Activated T-helper 1 cell treated with anti-CD3 and anti-CD28 coated beads, Interleukin-12 subunit alpha, Interleukin-12 subunit beta, Interleukin-2, Interleukin-4 antibody, amounts not matched to agents 30 ng/mL and 10 ng/mL and 1 ng/mL, durations not matched to agents 14 hours and 24 hours and 36 hours (primary cell): ENCODE results near the gene POLDIP2. TPM values are rescaled to one million over a fixed set of nuclear protein-coding genes. Genes with fewer than 3 reads are reported as not detected.

ENCODE experiments used
- DNase-seq: peaks from one replicate; pipeline ENCODE4 v3.0.0; 2021; ENCODE audit warnings: low spot score
- H3K27ac Mint-ChIP-seq: one replicate; pipeline ENCODE4 v1.8.0; 2021; ENCODE audit warnings: mild to moderate bottlenecking, mixed read lengths
- H3K27me3 Mint-ChIP-seq: one replicate; pipeline ENCODE4 v1.8.0; 2022; ENCODE audit warnings: mild to moderate bottlenecking, moderate library complexity, mixed read lengths; ENCODE audit not compliant: insufficient read depth
- H3K36me3 Mint-ChIP-seq: one replicate; pipeline ENCODE4 v1.8.0; 2021; ENCODE audit warnings: low read depth, mixed read lengths
- H3K4me1 Mint-ChIP-seq: one replicate; pipeline ENCODE4 v1.8.0; 2021; ENCODE audit warnings: low read depth, mixed read lengths
- H3K4me3 Mint-ChIP-seq: one replicate; pipeline ENCODE4 v1.8.0; 2021; ENCODE audit warnings: mild to moderate bottlenecking, moderate library complexity, mixed read lengths
- H3K9me3 Mint-ChIP-seq: one replicate; pipeline ENCODE4 v1.8.0; 2021; ENCODE audit warnings: mixed read lengths
- intact Hi-C: fragments of 100-400 bp; cut with micrococcal nuclease; formaldehyde crosslinking; loops from one replicate; pipeline ENCODE4 v1.15.1; 2024
- total RNA-seq: library from RNA; stranded (reverse); gene quantifications from 2 replicates; pipeline ENCODE4 v1.2.3, GENCODE V29; 2022

POLDIP2 gene
- total RNA-seq, 1 donor from 2014 or later, result 110 TPM

- intact Hi-C loops, result loop anchor here (1.0 to 5.0 kb wide), 10 partner anchors 17 to 526 kb away; partner anchors contain the start of genes POLDIP2, RPL23A, SARM1 and SLC46A1
- Mint-ChIP-seq H3K9me3 (no peaks in the 10 kb centered on the region), H3K4me1 (peaks cover 45% of the 10 kb centered on the region), H3K27me3 (no peaks in the 10 kb centered on the region), H3K27ac (peak overlapping the region; percentile 97), H3K36me3 (peaks cover 15% of the 10 kb centered on the region), H3K4me3 (peak overlapping the region; percentile 99)
- DNase-seq, result no peak
Observed at GRCh38 chr17:28335959-28336871, 21.1 kb downstream of the POLDIP2 start.

GRCh38 chr17:28335201-28335958 is 21.9 kb downstream of the POLDIP2 start, which contains the start of the genes IFT20 and TNFAIP1:
IFT20 (minus strand) TSS chr17:28335472; CDS start chr17:28331985, 3,487 bp downstream.
TNFAIP1 (plus strand) TSS chr17:28335761; CDS start chr17:28339522, 3,761 bp downstream.
- Mint-ChIP-seq H3K9me3 (no peaks in the 10 kb centered on the region), H3K27ac (peak within 1 kb of the TSS; percentile 97), H3K36me3 (peaks cover 11% of the 10 kb centered on the region), H3K4me3 (peak within 1 kb of the TSS; percentile 99), H3K27me3 (no peaks in the 10 kb centered on the region), H3K4me1 (peaks cover 45% of the 10 kb centered on the region)
- peak; percentile 98 for DNase-seq
- intact Hi-C loops, result loop anchor here (1.0 to 5.0 kb wide), 10 partner anchors 16 to 525 kb away; partner anchors contain the start of genes POLDIP2, RPL23A, SARM1 and SLC46A1

GRCh38 chr17:28334666-28335200 is 22.6 kb downstream of the POLDIP2 start:
- H3K36me3 Mint-ChIP-seq, result peaks cover 8% of the 10 kb centered on the region
- intact Hi-C loops, result loop anchor here (1.0 to 5.0 kb wide), 10 partner anchors 15 to 524 kb away; partner anchors contain the start of genes POLDIP2, RPL23A, SARM1 and SLC46A1
- H3K9me3 Mint-ChIP-seq, result no peaks in the 10 kb centered on the region

GRCh38 chr17:28334171-28334570 is 23.2 kb downstream of the POLDIP2 start:
- Mint-ChIP-seq H3K9me3 (no peaks in the 10 kb centered on the region), H3K27ac (peak overlapping the region; percentile 97), H3K27me3 (no peaks in the 10 kb centered on the region), H3K36me3 (peaks cover 4% of the 10 kb centered on the region), H3K4me3 (peak overlapping the region; percentile 99), H3K4me1 (peaks cover 45% of the 10 kb centered on the region)
- intact Hi-C loops, result loop anchor here (2.0 kb wide), 2 partner anchors 55 to 385 kb away; partner anchors contain the start of gene RPL23A
- DNase-seq, result no peak

More at GRCh38 chr17:28334666-28335200, 22.6 kb downstream of the POLDIP2 start:
- peak overlapping the region; percentile 99 for H3K4me3 Mint-ChIP-seq
- no peak for DNase-seq
- peak overlapping the region; percentile 97 for H3K27ac Mint-ChIP-seq
- no peaks in the 10 kb centered on the region for H3K27me3 Mint-ChIP-seq
- H3K4me1 Mint-ChIP-seq, result peaks cover 45% of the 10 kb centered on the region

- H3K4me1 Mint-ChIP-seq, result peaks cover 41% of the 10 kb centered on the region
- DNase-seq, result no peak
- H3K9me3 Mint-ChIP-seq, result no peaks in the 10 kb centered on the region
- H3K36me3 Mint-ChIP-seq, result peaks cover 7% of the 10 kb centered on the region
- H3K27me3 Mint-ChIP-seq, result no peaks in the 10 kb centered on the region
- no peak overlapping the region for H3K27ac Mint-ChIP-seq
- H3K4me3 Mint-ChIP-seq, result peak overlapping the region; percentile 99
- intact Hi-C loops, result no loop called here
Observed at GRCh38 chr17:28333083-28333746, 24.1 kb downstream of the POLDIP2 start.

- Mint-ChIP-seq H3K27me3 (no peaks in the 10 kb centered on the region), H3K27ac (no peak overlapping the region), H3K9me3 (no peaks in the 10 kb centered on the region), H3K4me1 (peaks cover 39% of the 10 kb centered on the region), H3K36me3 (peaks cover 16% of the 10 kb centered on the region), H3K4me3 (no peak overlapping the region)
- DNase-seq, result no peak
- intact Hi-C loops, result no loop called here
Observed at GRCh38 chr17:28331891-28332420, 25.4 kb downstream of the POLDIP2 start.

- Mint-ChIP-seq H3K27ac (no peak overlapping the region), H3K9me3 (no peaks in the 10 kb centered on the region), H3K27me3 (no peaks in the 10 kb centered on the region), H3K36me3 (peaks cover 21% of the 10 kb centered on the region), H3K4me1 (peaks cover 31% of the 10 kb centered on the region), H3K4me3 (no peak overlapping the region)
- DNase-seq, result no peak
- intact Hi-C loops, result no loop called here
Observed at GRCh38 chr17:28330671-28331070, 26.7 kb downstream of the POLDIP2 start.

GRCh38 chr17:28328325-28328724 is 29.0 kb downstream of the POLDIP2 start:
- Mint-ChIP-seq H3K4me3 (no peak overlapping the region), H3K4me1 (peaks cover 17% of the 10 kb centered on the region), H3K36me3 (peaks cover 21% of the 10 kb centered on the region), H3K9me3 (no peaks in the 10 kb centered on the region), H3K27ac (no peak overlapping the region), H3K27me3 (no peaks in the 10 kb centered on the region)
- intact Hi-C loops, result no loop called here
- DNase-seq, result no peak

GRCh38 chr17:28327709-28328108 is 29.6 kb downstream of the POLDIP2 start:
- no peak for DNase-seq
- Mint-ChIP-seq H3K4me1 (peaks cover 19% of the 10 kb centered on the region), H3K27me3 (no peaks in the 10 kb centered on the region), H3K9me3 (no peaks in the 10 kb centered on the region), H3K27ac (peak overlapping the region; percentile 58), H3K4me3 (no peak overlapping the region), H3K36me3 (peaks cover 25% of the 10 kb centered on the region)
- intact Hi-C loops, result loop anchor here (1.0 kb wide), 1 partner anchor 8 kb away; the partner anchor contains the start of gene TMEM97

- H3K27me3 Mint-ChIP-seq, result no peaks in the 10 kb centered on the region
- peak overlapping the region; percentile 58 for H3K27ac Mint-ChIP-seq
- H3K4me1 Mint-ChIP-seq, result peaks cover 20% of the 10 kb centered on the region
- H3K9me3 Mint-ChIP-seq, result no peaks in the 10 kb centered on the region
- peaks cover 25% of the 10 kb centered on the region for H3K36me3 Mint-ChIP-seq
- intact Hi-C loops, result loop anchor here (1.0 kb wide), 1 partner anchor 8 kb away; the partner anchor contains the start of gene TMEM97
- DNase-seq, result no peak
- no peak overlapping the region for H3K4me3 Mint-ChIP-seq
Observed at GRCh38 chr17:28327031-28327607, 30.2 kb downstream of the POLDIP2 start.

GRCh38 chr17:28326114-28326513 is 31.2 kb downstream of the POLDIP2 start:
- no peak for DNase-seq
- Mint-ChIP-seq H3K27me3 (no peaks in the 10 kb centered on the region), H3K4me1 (peaks cover 29% of the 10 kb centered on the region), H3K9me3 (no peaks in the 10 kb centered on the region), H3K4me3 (no peak overlapping the region), H3K36me3 (peaks cover 29% of the 10 kb centered on the region), H3K27ac (no peak overlapping the region)
- intact Hi-C loops, result no loop called here
